IgD-negative memory B cell (primary cell): ENCODE measurements around the gene UNC13A. TPM values are rescaled to one million over a fixed set of nuclear protein-coding genes. Genes with fewer than 3 reads are reported as not detected.

Source experiments
- H3K27ac Mint-ChIP-seq, 3 donors: one replicate each; pipeline ENCODE4 v1.8.0; 2020 to 2022; ENCODE audit warnings: mild to moderate bottlenecking in 3 of 3, mixed read lengths in 3 of 3, moderate library complexity in 1 of 3
- H3K27me3 Mint-ChIP-seq: one replicate; pipeline ENCODE4 v1.8.0; 2021; ENCODE audit warnings: mixed read lengths
- H3K36me3 Mint-ChIP-seq: one replicate; pipeline ENCODE4 v1.8.0; 2020; ENCODE audit warnings: mild to moderate bottlenecking, mixed read lengths
- H3K4me1 Mint-ChIP-seq, 3 donors: one replicate each; pipeline ENCODE4 v1.8.0; 2020 to 2022; ENCODE audit warnings: mixed read lengths in 3 of 3, mild to moderate bottlenecking in 1 of 3
- H3K4me3 Mint-ChIP-seq, 4 donors: one replicate each; pipeline ENCODE4 v1.8.0; 2020 to 2022; ENCODE audit warnings: mild to moderate bottlenecking in 4 of 4, mixed read lengths in 4 of 4, moderate library complexity in 3 of 4
- H3K9me3 Mint-ChIP-seq, 3 donors: one replicate each; pipeline ENCODE4 v1.8.0; 2020 to 2021; ENCODE audit warnings: mixed read lengths in 3 of 3, mild to moderate bottlenecking in 1 of 3
- polyA plus RNA-seq: library from polyadenylated mRNA; unstranded; fragments of 300-500 nt; fragmentation: Illumina TruSeq; gene quantifications from one replicate; pipeline ENCODE4 v1.2.3, GENCODE V29; 2021

The UNC13A gene
- polyA plus RNA-seq, 1 donor from 2014 or later, result not detected

DNA sequence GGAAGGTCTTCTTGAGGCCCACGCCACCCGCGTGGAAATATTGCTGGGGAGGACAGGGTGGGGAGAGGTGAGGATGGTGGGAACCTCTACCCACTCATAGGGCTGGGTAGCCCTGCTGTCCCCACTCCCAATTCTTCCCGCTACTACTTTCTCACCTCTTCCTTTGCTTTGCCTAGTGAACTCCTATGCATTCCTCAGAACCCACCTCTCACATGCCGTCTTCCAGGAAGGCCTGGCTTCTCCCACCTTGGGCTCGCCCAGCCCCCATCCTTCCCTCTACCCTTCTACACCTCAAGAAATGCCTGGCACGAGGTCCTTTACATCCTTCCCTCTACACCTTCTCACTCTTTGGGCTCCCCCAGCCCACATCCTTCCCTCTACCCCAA, 70.4 kb downstream of the UNC13A start:
- Mint-ChIP-seq H3K9me3 (peaks cover 0 to 4% (median 1%) of the 10 kb centered on the region in 3 donors), H3K36me3 (peaks cover 2% of the 10 kb centered on the region), H3K4me3 (no peak overlapping the region), H3K27ac (no peak overlapping the region), H3K4me1 (peaks cover 0 to 6% (median 5%) of the 10 kb centered on the region in 3 donors), H3K27me3 (peaks cover 29% of the 10 kb centered on the region)

DNA sequence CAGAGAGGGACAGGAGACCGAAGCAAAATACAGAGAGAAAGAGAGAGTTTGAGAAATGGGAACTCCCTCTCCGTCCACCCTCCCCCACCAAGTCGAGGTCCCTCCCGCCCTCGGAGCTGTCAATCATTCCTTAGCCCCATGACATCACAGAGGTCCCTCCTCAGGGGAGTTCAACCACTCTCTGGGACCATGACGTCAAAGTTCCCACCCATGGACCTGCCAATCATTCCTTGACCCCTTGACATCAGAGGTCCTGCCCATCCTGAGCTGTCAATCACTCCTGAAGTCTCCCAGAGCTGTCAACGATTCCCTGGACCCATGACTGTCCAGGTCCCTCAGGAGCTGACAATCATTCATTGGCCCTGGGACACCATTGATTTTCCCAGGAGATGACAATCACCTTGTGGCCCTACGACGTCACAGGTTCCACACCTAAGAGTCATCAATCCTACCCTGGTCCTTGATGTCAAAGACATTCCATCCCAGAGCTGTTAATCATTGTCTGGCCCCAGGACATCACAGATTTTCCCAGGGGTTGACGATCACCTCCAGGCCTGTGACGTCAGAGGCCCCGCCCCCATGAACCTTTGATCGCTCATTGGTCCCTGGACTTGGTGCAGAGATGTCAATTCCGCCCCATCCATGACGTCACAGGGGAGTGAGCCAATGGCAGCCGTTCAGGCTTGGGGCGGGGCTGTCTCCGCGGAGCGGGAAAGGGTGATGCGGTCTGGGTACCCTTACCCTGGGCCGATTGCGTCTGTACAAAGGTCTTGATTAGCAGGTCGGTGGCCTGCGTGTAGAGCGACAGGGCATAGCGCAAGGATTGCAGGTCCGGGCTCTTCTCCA, 71.0 kb downstream of the UNC13A start:
- Mint-ChIP-seq H3K36me3 (peaks cover 2% of the 10 kb centered on the region), H3K9me3 (peaks cover 0 to 4% (median 1%) of the 10 kb centered on the region in 3 donors), H3K27ac (no peak overlapping the region), H3K27me3 (peaks cover 32% of the 10 kb centered on the region), H3K4me3 (peak overlapping the region in 2 of 4 donors; percentile 52), H3K4me1 (peaks cover 0 to 6% (median under 1%) of the 10 kb centered on the region in 3 donors)

DNA sequence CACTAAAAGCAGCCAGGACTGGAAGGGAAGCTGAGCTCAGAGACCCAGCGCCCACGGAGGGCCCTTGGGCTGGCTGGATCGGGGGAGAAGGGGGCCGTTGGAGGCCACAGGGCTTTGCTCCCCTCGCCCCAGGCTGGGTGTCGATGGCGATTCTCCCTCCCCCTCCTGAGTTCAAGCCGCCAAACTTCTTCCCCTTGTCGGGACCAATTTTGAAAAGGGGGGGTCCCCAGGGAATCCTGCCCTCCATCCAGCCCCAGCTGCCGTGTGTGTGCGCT, 71.5 kb downstream of the UNC13A start:
- H3K27me3 Mint-ChIP-seq, result peaks cover 35% of the 10 kb centered on the region
- H3K36me3 Mint-ChIP-seq, result peaks cover 2% of the 10 kb centered on the region
- peaks cover 0 to 4% (median 0%) of the 10 kb centered on the region in 3 donors for H3K9me3 Mint-ChIP-seq
- no peak overlapping the region for H3K27ac Mint-ChIP-seq
- H3K4me1 Mint-ChIP-seq, result peaks cover 0 to 6% (median 2%) of the 10 kb centered on the region in 3 donors
- peak overlapping the region in 1 of 4 donors; percentile 52 for H3K4me3 Mint-ChIP-seq

DNA sequence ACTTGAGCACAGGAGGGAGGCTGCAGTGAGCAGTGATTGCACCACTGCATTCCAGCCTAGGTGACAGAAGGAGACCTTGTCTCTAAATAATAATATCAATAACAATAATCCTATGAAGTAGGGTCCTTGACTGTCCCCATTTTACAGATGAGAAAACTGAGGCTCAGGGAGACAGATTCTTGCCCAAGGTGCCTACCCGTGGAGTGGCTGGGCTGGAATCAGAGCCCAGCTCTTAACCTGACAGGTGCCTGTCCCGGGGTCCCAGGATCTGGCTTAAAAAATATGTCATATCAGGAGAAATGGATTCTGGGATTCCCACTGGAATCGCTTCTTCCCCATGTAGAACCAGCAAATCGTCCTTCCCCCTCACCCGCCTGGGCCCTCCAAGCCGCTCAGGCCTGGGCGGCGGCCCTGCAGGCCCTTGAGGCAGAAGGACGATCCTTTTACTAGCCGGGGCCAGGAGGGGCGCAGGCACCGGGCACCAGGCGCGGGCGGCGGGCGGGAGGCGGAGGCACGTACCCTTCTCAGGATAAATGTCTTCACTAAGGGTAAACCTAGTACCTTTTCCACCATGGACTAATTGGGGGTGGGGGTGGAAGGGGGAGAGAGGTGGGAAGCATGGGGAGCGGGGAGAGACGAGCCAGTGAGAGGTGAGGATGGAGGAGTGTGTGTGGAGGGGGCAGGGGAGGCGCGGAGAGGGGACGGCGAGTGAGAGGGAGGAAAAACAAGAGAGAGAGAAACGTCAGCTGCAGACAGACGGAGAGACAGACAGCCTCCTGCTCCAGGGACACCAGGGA, 72.1 kb downstream of the UNC13A start:
- Mint-ChIP-seq H3K27ac (no peak overlapping the region), H3K9me3 (peaks cover 0 to 4% (median 0%) of the 10 kb centered on the region in 3 donors), H3K4me3 (peak overlapping the region in 1 of 4 donors; percentile 49)

DNA sequence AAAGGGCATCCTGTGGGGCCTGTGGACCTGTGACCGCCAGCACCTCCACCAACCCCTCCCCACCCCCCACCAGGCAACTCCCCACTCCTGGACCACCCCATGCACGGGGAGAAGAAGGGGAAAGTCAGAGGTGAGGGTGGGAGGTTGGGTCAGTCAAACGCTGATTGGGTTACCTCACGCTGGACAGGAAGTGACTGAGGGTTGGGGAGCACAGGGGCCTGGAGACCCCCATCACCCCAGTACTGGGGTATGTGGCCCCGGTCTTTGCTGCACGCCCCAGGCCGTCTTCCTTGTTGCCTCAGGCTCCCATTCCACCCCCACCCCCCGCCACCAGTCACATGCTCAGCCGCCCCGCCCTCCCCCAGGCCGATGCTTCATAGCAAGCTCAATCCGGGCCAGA, 73.7 kb downstream of the UNC13A start:
- H3K4me3 Mint-ChIP-seq, result peak overlapping the region in 1 of 4 donors; percentile 65
- H3K4me1 Mint-ChIP-seq, result peaks cover 0 to 8% (median 4%) of the 10 kb centered on the region in 3 donors
- no peak overlapping the region for H3K27ac Mint-ChIP-seq
- peaks cover 33% of the 10 kb centered on the region for H3K27me3 Mint-ChIP-seq
- peaks cover 2% of the 10 kb centered on the region for H3K36me3 Mint-ChIP-seq
- peaks cover 0 to 4% (median 0%) of the 10 kb centered on the region in 3 donors for H3K9me3 Mint-ChIP-seq

More for the DNA sequence above, 72.1 kb downstream of the UNC13A start:
- H3K36me3 Mint-ChIP-seq, result peaks cover 2% of the 10 kb centered on the region
- peaks cover 0 to 6% (median 2%) of the 10 kb centered on the region in 3 donors for H3K4me1 Mint-ChIP-seq
- H3K27me3 Mint-ChIP-seq, result peaks cover 35% of the 10 kb centered on the region

DNA sequence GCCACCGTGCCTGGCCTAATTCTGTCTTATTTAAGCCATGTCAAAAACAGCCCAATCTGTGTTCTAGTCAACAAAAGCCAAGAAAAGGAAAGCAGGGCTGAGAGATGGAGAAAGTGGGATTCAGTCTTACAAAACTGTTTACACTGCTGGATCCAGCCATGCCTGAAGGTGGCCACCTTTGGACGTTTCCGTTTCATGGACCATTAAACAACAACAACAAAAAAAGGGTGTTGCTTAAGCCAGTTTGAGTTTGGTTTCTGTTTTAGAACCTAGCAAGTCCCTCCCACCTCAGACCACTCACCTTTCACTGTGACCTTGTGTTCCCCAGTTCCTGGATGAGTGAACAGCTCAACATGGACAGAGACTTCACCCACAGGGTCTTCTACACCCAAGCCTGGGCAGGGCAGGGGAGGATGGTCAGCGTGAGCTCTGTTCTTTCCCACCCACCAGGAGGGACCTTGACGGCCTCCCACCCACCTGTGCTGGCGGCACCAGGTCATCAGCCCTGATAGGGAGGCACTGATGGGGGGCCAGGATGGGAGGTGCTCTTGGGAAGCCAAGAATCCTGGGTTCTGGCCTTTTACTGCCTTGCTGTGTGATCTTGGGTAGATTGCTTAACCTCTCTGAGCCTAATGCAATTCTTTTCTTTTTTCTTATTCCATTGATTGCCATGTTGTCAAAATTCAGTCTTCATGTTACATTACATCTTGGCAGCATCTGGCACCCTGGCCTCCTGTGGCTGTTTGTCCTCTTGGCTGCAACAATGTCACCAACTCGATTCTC, 76.5 kb downstream of the UNC13A start:
- no peak overlapping the region for H3K27ac Mint-ChIP-seq
- H3K9me3 Mint-ChIP-seq, result no peaks in the 10 kb centered on the region
- no peak overlapping the region for H3K4me3 Mint-ChIP-seq
- peaks cover 2% of the 10 kb centered on the region for H3K36me3 Mint-ChIP-seq
- peaks cover 19% of the 10 kb centered on the region for H3K27me3 Mint-ChIP-seq
- H3K4me1 Mint-ChIP-seq, result peaks cover 0 to 9% (median 5%) of the 10 kb centered on the region in 3 donors

DNA sequence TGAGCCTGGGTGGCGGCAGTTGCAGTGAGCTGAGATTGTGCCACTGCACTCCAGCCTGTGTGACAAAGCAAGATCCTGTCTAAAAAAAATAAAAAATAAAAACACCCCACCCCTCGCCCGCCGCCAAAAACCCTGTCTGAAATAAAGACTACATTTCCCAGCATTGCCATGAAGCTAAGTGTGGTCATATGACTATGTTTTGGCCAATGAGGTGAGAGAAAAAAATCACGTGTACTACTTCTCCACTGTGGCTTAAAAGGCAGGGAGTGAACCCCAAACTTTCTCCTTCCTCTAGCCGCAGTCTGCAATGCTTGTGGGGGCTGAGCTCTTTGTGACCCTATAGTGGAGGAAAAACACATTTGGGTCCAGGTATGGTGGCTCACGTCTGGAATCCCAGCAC, 77.8 kb downstream of the UNC13A start:
- Mint-ChIP-seq H3K36me3 (peaks cover 2% of the 10 kb centered on the region), H3K9me3 (no peaks in the 10 kb centered on the region), H3K27me3 (peaks cover 16% of the 10 kb centered on the region), H3K4me3 (no peak overlapping the region), H3K27ac (no peak overlapping the region), H3K4me1 (peaks cover 0 to 11% (median 6%) of the 10 kb centered on the region in 3 donors)

DNA sequence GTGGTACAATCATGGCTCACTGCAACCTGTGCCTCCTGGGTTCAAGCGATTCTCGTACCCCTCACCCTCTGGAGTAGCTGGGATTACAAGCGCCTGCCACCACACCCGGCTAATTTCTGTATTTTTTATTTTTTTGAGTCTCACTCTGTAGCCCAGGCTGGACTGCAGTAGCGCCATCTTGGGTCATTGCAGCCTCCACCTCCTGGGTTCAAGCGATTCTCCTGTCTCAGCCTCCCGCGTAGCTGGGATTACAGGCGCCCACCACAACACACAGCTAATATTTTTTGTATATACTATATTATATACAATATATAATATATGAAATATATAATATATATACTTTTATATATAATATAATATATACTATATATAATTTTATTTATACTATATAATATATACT, 80.2 kb downstream of the UNC13A start:
- peak overlapping the region in 1 of 3 donors; percentile 25 for H3K27ac Mint-ChIP-seq
- H3K36me3 Mint-ChIP-seq, result peaks cover 3% of the 10 kb centered on the region
- peaks cover 0 to 11% (median 6%) of the 10 kb centered on the region in 3 donors for H3K4me1 Mint-ChIP-seq
- peaks cover 16% of the 10 kb centered on the region for H3K27me3 Mint-ChIP-seq
- peaks cover 0 to 2% (median 0%) of the 10 kb centered on the region in 3 donors for H3K9me3 Mint-ChIP-seq
- peak overlapping the region in 3 of 4 donors; percentile 18 to 75 (median 39) for H3K4me3 Mint-ChIP-seq

DNA sequence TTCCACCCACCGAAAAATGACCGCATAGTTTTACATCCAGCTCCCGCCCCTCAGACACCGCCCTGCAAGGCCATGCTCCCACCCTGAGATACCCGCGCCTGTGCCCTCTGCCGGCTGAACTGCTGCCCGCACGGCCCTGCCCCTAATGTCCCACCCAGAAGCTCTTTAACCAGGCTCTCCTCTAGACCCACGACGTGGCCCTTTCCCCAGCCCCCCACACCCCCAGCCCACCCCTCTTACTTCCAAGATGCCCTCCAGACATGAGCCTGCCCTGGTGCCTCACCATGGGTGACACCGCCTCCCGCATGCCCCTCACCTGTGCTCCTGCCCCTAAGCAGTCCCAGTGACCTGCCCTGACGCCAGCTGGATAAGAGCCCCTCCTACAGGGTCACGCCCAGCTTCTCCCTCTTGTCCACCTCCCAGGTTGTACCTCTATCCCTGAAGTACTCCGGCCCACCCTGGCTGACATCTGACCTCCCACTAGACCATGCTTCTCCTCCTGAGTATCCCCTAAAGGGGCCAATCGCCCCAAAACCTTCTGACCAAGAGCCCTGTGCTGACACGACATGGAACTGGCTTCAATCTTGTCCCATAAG, 81.5 kb downstream of the UNC13A start:
- peaks cover 5% of the 10 kb centered on the region for H3K36me3 Mint-ChIP-seq
- peaks cover 22% of the 10 kb centered on the region for H3K27me3 Mint-ChIP-seq
- peaks cover 0 to 16% (median 11%) of the 10 kb centered on the region in 3 donors for H3K4me1 Mint-ChIP-seq
- peaks cover 0 to 3% (median 0%) of the 10 kb centered on the region in 3 donors for H3K9me3 Mint-ChIP-seq
- H3K27ac Mint-ChIP-seq, result peak overlapping the region; percentile 69 to 89 (median 78)
- H3K4me3 Mint-ChIP-seq, result peak overlapping the region; percentile 80 to 90 (median 86)

DNA sequence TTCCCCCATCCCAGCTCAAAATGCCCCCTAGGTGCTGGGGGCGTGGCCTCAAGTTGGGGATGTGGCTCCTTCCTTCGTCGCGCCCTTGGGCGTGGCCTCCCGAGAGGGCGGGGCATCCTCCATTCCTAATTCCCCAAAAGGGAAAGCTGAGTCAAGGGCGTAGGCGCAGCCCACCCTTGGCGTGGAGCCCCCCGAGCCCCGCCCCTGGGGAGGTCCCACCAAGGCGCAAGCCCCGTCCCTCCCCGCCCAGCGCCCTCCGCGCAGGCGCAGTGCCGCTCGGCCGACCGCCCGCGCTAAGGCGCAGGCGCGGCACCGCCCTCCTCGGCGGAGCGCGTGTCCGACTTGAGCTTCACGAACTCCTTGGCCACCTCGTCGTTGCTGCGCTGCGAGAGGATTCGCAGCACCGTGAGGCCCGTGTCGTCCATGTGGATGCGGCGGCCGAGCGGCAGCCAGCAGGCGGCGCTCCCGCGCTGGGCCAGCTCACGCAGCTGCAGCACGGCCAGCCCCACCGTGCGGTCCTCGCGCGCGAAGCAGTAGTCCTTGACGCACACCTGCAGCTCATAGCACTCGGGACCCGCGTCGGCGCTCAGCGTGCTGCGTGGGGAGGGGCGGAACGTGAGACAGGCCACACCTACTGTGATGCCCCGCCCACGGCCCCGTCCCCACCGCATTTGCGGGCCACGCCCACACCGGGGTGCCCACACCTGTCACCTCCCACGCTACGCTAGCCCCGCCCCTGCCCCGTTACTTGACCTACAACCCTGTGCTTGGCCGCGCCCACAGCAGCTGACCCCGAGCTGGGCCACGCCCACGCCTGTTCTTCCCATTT, 82.2 kb downstream of the UNC13A start:
- Mint-ChIP-seq H3K27me3 (peaks cover 25% of the 10 kb centered on the region), H3K27ac (peak overlapping the region; percentile 69 to 89 (median 78)), H3K4me1 (peaks cover 0 to 19% (median 14%) of the 10 kb centered on the region in 3 donors), H3K4me3 (peak overlapping the region; percentile 80 to 90 (median 86)), H3K36me3 (peaks cover 5% of the 10 kb centered on the region), H3K9me3 (peaks cover 0 to 3% (median 0%) of the 10 kb centered on the region in 3 donors)

DNA sequence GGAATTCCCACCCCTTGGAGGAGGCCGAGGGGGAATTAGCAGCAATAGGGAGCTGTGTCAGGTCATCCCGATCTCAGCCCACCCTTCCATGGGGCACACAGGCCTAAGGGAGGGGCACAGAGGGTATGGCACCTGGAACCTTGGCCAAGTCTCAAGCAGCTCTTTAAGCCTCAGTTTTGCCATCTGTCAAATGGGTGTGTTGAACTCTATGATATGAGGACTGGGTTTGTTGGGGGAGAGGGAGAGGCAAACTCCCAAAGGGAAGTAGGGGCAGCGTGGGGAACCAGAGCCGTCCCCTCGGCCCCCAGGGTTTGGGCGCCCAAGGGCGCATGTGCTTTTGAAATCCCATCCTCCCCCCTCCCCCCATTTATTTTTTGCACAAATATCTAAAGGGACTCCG, 83.0 kb downstream of the UNC13A start:
- Mint-ChIP-seq H3K4me3 (no peak overlapping the region), H3K4me1 (peaks cover 0 to 17% (median 14%) of the 10 kb centered on the region in 3 donors), H3K27me3 (peaks cover 30% of the 10 kb centered on the region), H3K9me3 (peaks cover 0 to 3% (median 0%) of the 10 kb centered on the region in 3 donors), H3K36me3 (peaks cover 5% of the 10 kb centered on the region), H3K27ac (peak overlapping the region in 1 of 3 donors; percentile 52)

DNA sequence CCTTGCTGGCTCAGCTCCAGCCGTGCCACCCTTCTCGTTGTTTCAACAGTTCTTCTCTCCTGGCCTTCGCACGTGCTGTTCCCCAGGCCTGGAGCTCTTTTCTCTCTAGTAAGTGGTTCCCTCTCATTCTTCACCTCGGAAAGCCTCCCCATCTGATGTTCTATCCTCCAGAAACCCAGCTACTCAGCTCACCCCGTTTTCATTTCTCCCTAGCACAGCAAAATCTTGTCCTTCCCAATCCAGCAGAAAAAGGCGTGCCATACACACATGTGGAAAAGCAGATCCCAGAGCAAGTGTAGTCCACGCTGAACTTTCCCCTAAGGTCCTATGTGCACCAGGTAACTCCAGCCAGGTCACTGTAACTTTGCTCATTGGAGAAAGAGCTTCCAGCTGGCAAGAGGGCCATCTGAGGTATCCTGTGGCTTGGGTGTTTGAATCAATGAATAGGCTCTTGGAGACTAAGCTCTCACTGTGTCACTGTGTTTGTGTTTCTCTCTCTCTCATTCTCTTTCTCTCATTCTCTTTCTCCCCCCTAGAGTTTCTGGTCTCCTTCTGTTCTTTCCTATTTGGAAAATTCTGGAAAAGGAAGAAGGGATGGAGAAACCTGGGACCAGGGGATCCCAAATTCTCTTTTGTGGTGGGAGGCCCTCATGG, 83.7 kb downstream of the UNC13A start:
- Mint-ChIP-seq H3K4me3 (peak overlapping the region in 3 of 4 donors; percentile 10 to 39 (median 14)), H3K27ac (peak overlapping the region in 1 of 3 donors; percentile 52), H3K9me3 (peaks cover 0 to 3% (median 0%) of the 10 kb centered on the region in 3 donors), H3K4me1 (peaks cover 0 to 17% (median 14%) of the 10 kb centered on the region in 3 donors), H3K36me3 (peaks cover 5% of the 10 kb centered on the region), H3K27me3 (peaks cover 30% of the 10 kb centered on the region)
